COLO668 (cell line): Measurements from ENCODE around the gene L3MBTL3.

Experiments
- DNase-seq: peaks from one replicate; lab custom pipeline; 2025; ENCODE audit not compliant: unreplicated experiment; lab: John Stamatoyannopoulos, UW

Gene L3MBTL3

GRCh38 chr6:130018292-130018743 is at the start of gene L3MBTL3:
L3MBTL3 (plus strand) TSS chr6:130018581; CDS start chr6:130042700, 24,119 bp downstream.
- DNase-seq: peak; percentile 83

GRCh38 chr6:129969064-129969463 is 49.3 kb upstream of the L3MBTL3 start:
- DNase-seq: no peak

- DNase-seq: no peak
These were observed 42.3 kb upstream of the L3MBTL3 start for GRCh38 chr6:129976110-129976509.

GRCh38 chr6:129978148-129978916 is 40.0 kb upstream of the L3MBTL3 start:
- no peak for DNase-seq

DNA sequence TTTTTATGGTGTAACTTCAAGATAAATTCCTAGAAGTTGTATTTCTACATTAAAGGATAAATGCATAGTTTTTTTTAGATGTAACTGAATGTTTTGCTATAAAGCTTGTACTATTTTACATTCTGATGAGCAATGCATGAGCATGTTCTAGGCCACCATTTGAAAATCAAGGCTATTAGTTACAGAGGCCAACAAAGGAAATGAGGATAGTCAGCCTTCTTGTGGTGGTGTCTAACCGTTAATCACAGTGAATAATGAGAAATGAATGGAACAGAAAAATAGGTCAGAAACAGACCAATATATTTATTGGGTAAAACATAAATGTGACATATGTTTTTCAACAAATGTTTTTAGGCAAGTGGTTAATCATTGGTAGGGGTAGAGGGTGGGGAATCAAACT is 37.6 kb upstream of the L3MBTL3 start:
- DNase-seq: no peak

DNA sequence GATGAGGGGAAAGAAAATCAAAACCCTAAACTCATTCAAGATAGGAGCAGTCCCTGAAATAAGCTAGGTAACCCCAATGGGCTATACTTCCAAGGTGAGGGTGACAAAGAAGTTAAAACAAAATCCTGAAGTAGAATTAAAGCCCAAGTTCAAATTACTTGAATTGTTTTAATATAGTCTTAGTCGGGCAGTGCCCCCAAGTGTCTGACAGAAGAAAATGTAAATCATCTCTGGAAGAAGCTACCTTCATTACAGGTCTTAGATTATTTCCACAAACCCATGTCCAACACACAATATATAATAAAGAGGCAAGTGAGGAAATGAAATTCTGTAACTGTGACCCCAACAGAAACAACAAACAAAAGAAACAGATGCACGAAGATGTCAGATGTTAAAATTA is 36.8 kb upstream of the L3MBTL3 start:
- DNase-seq: no peak

- no peak for DNase-seq
These were observed 29.0 kb upstream of the L3MBTL3 start for GRCh38 chr6:129989396-129989795.

- DNase-seq: no peak
These were observed 25.5 kb upstream of the L3MBTL3 start for GRCh38 chr6:129992881-129993280.

- DNase-seq: no peak
These were observed 24.0 kb upstream of the L3MBTL3 start for GRCh38 chr6:129994410-129994809.

GRCh38 chr6:129996387-129996786 is 22.0 kb upstream of the L3MBTL3 start:
- peak; percentile 0 for DNase-seq

DNA sequence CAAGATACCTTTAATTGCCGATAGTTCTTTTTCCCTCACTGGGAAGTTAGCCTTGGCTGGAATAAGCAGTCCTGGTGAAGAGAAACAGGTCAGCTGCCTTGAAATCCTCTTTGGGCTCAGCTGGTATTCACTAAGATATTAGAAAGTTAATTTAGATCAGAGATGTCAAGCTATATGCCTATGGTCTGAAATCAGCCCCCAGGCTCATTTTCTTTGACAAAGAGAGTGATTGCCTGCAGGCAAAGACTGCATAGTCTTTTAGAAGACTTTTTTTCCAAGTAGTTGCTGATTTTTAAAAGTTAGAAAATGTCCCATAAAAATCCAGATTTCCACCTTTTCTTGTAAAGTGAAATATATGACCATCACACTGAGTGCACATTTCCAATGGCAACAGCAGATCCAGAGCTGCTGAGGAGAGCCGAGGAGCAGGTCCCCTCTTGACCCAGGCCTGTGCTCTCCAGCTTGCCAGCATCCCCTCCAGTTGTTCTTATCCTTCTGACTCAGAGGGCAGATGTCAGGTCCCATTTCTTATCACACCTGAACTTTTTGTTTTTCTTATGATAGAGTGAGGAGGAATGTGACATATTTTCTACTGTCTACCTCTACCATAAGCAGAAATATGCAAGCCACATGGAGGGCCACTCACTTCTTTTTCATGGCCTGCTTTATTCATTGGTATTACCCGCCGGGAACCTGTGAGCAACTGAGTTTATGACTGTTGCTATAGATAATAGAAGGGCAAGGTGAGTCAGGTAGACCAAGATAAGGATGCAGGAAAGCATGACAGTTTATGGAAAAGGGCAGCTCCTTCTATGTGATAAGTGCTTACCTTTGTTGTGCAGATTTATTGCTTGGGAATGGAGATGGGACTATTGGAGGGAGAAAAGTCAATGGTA is 17.6 kb upstream of the L3MBTL3 start:
- DNase-seq: no peak

- no peak for DNase-seq
These were observed 10.0 kb upstream of the L3MBTL3 start for GRCh38 chr6:130008236-130008873.

DNA sequence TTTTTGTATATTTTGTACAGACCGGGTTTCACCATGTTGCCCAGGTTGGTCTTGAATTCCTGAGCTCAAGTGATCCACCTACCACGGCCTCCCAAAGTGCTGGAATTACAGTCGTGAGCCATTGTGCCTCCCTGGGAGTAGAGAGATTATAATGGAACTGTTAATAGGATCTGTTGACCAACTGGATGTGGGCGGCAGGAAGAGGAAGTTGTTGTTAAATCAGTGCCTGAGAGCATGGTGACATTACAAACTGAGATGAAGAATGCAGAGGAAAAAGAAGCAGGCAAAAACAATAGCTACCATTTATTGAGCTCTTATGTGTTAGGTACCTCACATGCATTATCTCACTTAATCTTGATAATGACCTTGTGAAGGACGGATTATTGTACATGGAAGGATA is 9.2 kb upstream of the L3MBTL3 start:
- DNase-seq: no peak

GRCh38 chr6:130010387-130010786 is 8.0 kb upstream of the L3MBTL3 start:
- DNase-seq: no peak

DNA sequence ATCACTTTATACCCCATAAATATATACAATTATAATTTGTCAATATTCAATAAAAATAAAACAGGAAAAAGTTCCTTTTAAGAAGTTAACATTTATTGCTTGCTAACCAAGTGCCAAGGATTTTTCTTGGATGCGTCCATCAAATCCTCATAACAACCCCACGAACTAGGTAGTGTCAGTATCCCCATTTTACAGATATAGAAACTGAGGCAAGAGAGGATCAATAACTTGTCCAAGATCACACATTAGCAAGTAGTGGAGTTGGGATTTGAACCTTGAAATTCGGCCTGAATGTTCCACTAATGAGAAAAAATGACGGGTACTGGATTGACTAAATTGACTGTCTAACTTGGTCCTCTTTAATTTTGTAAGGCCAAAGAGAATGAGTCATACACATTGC is 5.7 kb upstream of the L3MBTL3 start:
- DNase-seq: no peak

DNA sequence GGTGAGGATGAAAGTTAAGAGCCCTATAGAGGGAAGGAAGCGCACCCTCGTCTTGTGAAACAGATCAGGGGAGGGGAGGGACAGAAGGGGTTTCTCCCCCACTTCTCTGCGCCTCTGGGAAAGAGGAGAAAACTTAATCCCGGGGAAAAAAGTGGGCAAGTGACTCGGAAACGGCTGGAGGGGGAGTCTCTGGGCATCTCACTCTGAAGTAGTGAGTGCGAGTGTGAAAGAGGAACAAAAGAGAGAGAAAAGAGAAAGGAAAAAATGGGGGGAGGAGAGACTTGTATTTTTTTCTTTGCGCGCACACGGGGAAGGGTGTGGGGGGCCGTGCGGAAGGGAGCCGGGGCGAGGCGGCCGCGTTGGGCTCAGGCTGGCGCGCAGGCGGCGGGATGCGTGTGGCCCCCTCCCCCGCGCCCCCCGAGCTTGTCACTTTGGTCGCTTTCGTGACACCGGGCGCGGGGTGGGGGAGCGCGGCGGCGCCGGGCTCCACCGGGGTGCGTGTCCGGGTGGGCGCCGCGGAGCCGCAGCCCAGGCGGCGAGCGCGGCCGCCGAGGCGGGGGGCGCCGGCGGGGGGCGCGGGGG is 454 bp downstream of the L3MBTL3 start:
- peak; percentile 21 for DNase-seq

DNA sequence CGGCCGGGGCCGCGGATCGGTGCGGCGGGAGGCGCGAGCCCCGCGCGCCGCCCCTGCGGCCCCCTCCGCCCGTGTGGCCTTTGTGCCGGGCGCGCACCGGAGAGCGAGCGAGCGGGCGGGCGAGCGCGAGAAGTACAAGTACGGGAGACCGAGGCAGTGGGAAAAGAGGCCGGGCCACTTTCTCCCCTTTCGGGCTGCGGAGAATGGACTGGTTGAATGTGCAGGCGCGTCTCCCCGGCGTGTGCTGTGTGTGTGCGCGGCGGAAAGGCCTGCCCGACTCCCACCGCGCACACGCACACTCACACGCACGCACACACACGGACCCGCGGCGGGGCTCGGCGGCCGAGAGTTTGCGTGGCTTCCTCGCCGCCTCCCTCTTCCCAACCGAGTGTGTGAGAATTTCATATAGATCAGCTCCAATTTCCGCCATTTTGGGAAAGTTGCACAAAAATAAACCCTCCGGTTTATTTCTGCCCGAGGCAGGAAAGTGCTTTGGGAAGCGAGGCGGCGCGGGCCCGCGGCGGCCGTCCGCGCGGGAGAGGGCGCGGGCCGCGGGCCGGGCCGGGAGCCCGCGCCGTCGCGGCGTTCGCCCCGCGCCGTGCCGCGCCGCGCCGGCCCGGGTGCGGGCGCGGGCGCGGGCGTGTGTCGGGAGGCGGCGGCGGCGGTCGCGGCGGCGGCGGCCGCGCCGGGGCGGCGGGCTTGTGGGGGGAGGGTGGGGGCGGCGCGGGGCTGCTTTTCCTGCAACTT is 1.1 kb downstream of the L3MBTL3 start:
- peak; percentile 35 for DNase-seq

- peak; percentile 16 for DNase-seq
These were observed 1.9 kb downstream of the L3MBTL3 start for GRCh38 chr6:130020073-130020906.

DNA sequence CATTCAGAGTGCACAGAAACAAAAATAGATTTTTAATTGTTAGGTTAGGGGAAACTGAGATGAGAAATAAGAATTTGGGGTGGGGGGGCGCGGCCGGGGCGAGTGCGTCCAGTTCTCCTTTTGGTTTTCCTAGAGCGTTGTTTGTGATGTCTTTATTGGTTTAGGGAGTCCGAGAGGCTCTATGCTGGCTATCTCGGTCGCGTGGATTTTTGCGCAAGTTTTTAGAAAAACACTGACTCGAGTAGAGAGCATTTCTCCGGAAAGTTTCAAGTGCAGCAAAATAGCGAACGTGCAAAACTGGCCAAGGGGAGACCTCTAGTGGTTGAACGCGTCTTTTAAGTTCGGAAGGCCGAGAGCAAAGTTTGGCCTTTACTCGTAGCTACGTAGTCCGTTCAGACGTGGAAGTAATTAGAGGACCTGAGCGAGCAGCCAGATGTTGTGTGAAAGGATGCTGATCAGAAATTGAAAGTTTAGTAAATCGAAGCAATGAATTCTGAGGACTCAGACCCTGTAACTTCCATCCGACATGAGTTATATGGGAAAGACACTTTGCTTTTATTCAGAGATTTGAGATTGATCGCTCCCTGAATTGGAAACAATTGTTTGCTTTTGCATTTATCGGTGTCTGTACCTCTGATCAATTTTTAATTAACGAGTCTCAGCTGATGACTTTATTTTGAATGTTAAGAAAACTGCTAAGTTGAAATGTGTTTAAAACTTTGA is 2.7 kb downstream of the L3MBTL3 start:
- DNase-seq: peak; percentile 38
